G401.6 (cell line): Measurements from ENCODE around the gene PI4KA.
"Not testable (repeated sequence)": the region's sequence is repeated elsewhere in the genome, so short reads cannot be mapped to it uniquely, and the experiment has no call there.

Experiments used
- FAIRE-seq: peaks from 2 replicates; lab custom pipeline; 2012; peaks lifted over from hg19 to GRCh38; lab: Jason Lieb, UNC

The PI4KA gene

GRCh38 chr22:20690586-20691317, 167.9 kb downstream of the PI4KA start:
- FAIRE-seq: not testable (repeated sequence)

GRCh38 chr22:20687356-20688172, 171.0 kb downstream of the PI4KA start:
- not testable (repeated sequence) for FAIRE-seq

- not testable (repeated sequence) for FAIRE-seq
Measured at GRCh38 chr22:20685764-20686163, 172.8 kb downstream of the PI4KA start.

GRCh38 chr22:20678792-20679435, 179.7 kb downstream of the PI4KA start:
- FAIRE-seq: not testable (repeated sequence)

- FAIRE-seq: no peak
Measured at GRCh38 chr22:20677684-20678242, 180.8 kb downstream of the PI4KA start.

GRCh38 chr22:20675613-20676012, 183.0 kb downstream of the PI4KA start:
- FAIRE-seq: not testable (repeated sequence)

GRCh38 chr22:20674998-20675397, 183.6 kb downstream of the PI4KA start:
- FAIRE-seq: no peak

GRCh38 chr22:20673295-20674195, 185.1 kb downstream of the PI4KA start:
- FAIRE-seq: peak; percentile 21

- peak; percentile 82 for FAIRE-seq
Measured at GRCh38 chr22:20672732-20673131, 185.9 kb downstream of the PI4KA start.

- FAIRE-seq: no peak
Measured at GRCh38 chr22:20672082-20672424, 186.6 kb downstream of the PI4KA start.

- FAIRE-seq: no peak
Measured at GRCh38 chr22:20671409-20672081, 187.1 kb downstream of the PI4KA start.

- FAIRE-seq: not testable (repeated sequence)
Measured at GRCh38 chr22:20670457-20671261, 188.0 kb downstream of the PI4KA start.

GRCh38 chr22:20669884-20670283, 188.7 kb downstream of the PI4KA start:
- not testable (repeated sequence) for FAIRE-seq

GRCh38 chr22:20669471-20669870, 189.1 kb downstream of the PI4KA start:
- FAIRE-seq: not testable (repeated sequence)

GRCh38 chr22:20668769-20669168, 189.8 kb downstream of the PI4KA start:
- FAIRE-seq: not testable (repeated sequence)

- FAIRE-seq: not testable (repeated sequence)
Measured at GRCh38 chr22:20668226-20668625, 190.4 kb downstream of the PI4KA start.

GRCh38 chr22:20667548-20667947, 191.1 kb downstream of the PI4KA start:
- FAIRE-seq: not testable (repeated sequence)

GRCh38 chr22:20666560-20666959, 192.1 kb downstream of the PI4KA start:
- FAIRE-seq: peak; percentile 62

- FAIRE-seq: no peak
Measured at GRCh38 chr22:20664594-20664959, 194.0 kb downstream of the PI4KA start.

- FAIRE-seq: no peak
Measured at GRCh38 chr22:20663941-20664593, 194.5 kb downstream of the PI4KA start.
